NCI-H2196 treated with DMSO at 0.1 percent for 48 hours (cell line): Measurements from ENCODE around the gene C1orf159.
"Not testable (repeated sequence)": the region's sequence is repeated elsewhere in the genome, so short reads cannot be mapped to it uniquely, and the experiment has no call there.

Source experiments
- DNase-seq: peaks from one replicate; lab custom pipeline; 2025; ENCODE audit not compliant: unreplicated experiment; lab: John Stamatoyannopoulos, UW

The C1orf159 gene

GRCh38 chr1:1067860-1068516 lies 47.9 kb downstream of the C1orf159 start:
- DNase-seq = no peak

- no peak for DNase-seq
These were observed 48.5 kb downstream of the C1orf159 start for GRCh38 chr1:1067284-1067859.

- DNase-seq = no peak
These were observed 49.2 kb downstream of the C1orf159 start for GRCh38 chr1:1066403-1067283.

- DNase-seq = not testable (repeated sequence)
These were observed 50.0 kb downstream of the C1orf159 start for GRCh38 chr1:1065940-1066304.

GRCh38 chr1:1065265-1065939 lies 50.5 kb downstream of the C1orf159 start:
- DNase-seq = no peak

GRCh38 chr1:1063945-1064831 lies 51.7 kb downstream of the C1orf159 start:
- no peak for DNase-seq

GRCh38 chr1:1063261-1063944 lies 52.5 kb downstream of the C1orf159 start:
- DNase-seq = peak; percentile 21

- DNase-seq = no peak
These were observed 53.3 kb downstream of the C1orf159 start for GRCh38 chr1:1062348-1063163.

GRCh38 chr1:1061682-1062345 lies 54.1 kb downstream of the C1orf159 start:
- no peak for DNase-seq

- no peak for DNase-seq
These were observed 55.4 kb downstream of the C1orf159 start for GRCh38 chr1:1060281-1061000.

- peak; percentile 60 for DNase-seq
These were observed 56.2 kb downstream of the C1orf159 start for GRCh38 chr1:1059494-1060280.

- DNase-seq = peak; percentile 15
These were observed 56.9 kb downstream of the C1orf159 start for GRCh38 chr1:1058921-1059493.

- no peak for DNase-seq
These were observed 57.6 kb downstream of the C1orf159 start for GRCh38 chr1:1058088-1058905.

- not testable (repeated sequence) for DNase-seq
These were observed 58.2 kb downstream of the C1orf159 start for GRCh38 chr1:1057769-1058087.

GRCh38 chr1:1055841-1056736 lies 59.8 kb downstream of the C1orf159 start:
- DNase-seq = no peak
